ENCODE measurements around the gene SLC25A20. TPM values are rescaled to one million over a fixed set of nuclear protein-coding genes. Genes with fewer than 3 reads are reported as not detected.

The SLC25A20 gene
- polyA plus RNA-seq, 3 donors = 43.6 to 60.8 (median 56.1) TPM

- H3K27ac Mint-ChIP-seq = peak overlapping the region in 4 of 7 donors; percentile 0 to 66 (median 33)
- peaks cover 80% of the 10 kb centered on the region for H3K79me2 ChIP-seq (ENCODE audit: insufficient read depth, low read length)
- intact Hi-C loops (cut with micrococcal nuclease) = no loop called here
- H3K4me3 Mint-ChIP-seq = no peak overlapping the region
- no peak overlapping the region for H3K4me2 ChIP-seq (replicated peaks; ENCODE audit: extremely low read depth, low read length, poor library complexity, severe bottlenecking)
- H3K9me3 Mint-ChIP-seq = peaks cover 0 to 2% (median 0%) of the 10 kb centered on the region in 7 donors
- no peaks in the 10 kb centered on the region for H3K27me3 ChIP-seq (ENCODE audit: control insufficient read depth in 2 of 2, insufficient read depth in 2 of 2, low read length in 2 of 2)
- H2AFZ ChIP-seq (ENCODE audit: insufficient read depth, low read depth, low read length, poor library complexity, severe bottlenecking) = no peak overlapping the region
- no peak overlapping the region for H3K9ac ChIP-seq (ENCODE audit: insufficient read depth, low read length, poor library complexity, severe bottlenecking)
- H4K20me1 ChIP-seq (ENCODE audit: insufficient read depth, low read length) = peaks cover 87% of the 10 kb centered on the region
- H3K4me1 ChIP-seq (ENCODE audit: control insufficient read depth in 1 of 2, insufficient read depth in 2 of 2, low read length in 2 of 2) = peaks cover 7 to 11% of the 10 kb centered on the region in 2 donors
- H3K9me3 ChIP-seq (replicated peaks in 1 of 2; ENCODE audit: control insufficient read depth in 1 of 2, insufficient read depth in 1 of 2, low read length in 2 of 2) = no peaks in the 10 kb centered on the region
- no peak for DNase-seq
- no peak for TF ChIP-seq CTCF (IDR thresholded peaks at IDR 0.05)
- peaks cover 41 to 60% of the 10 kb centered on the region in 2 donors for H3K36me3 Mint-ChIP-seq
- peaks cover 0 to 3% (median 0%) of the 10 kb centered on the region in 3 donors for H3K27me3 Mint-ChIP-seq (ENCODE audit: low read depth in 3 of 3)
- H3K4me3 ChIP-seq (replicated peaks in 1 of 3; ENCODE audit: low read depth in 2 of 3, low read length in 3 of 3) = no peak overlapping the region
- no peak overlapping the region for H3K27ac ChIP-seq (ENCODE audit: low read depth in 1 of 2, low read length in 2 of 2)
- WGBS (ENCODE audit: insufficient coverage) = 100% methylated on average over 3 of the region's 5 CpGs
- peaks cover 35% of the 10 kb centered on the region for H3K4me1 Mint-ChIP-seq
- H3K36me3 ChIP-seq (replicated peaks in 1 of 2; ENCODE audit: control insufficient read depth in 1 of 2, insufficient read depth in 2 of 2, low read length in 2 of 2) = peaks cover 22 to 59% of the 10 kb centered on the region in 2 donors
Observed at GRCh38 chr3:48934333-48934991, 35.8 kb upstream of the SLC25A20 start.

- H4K20me1 ChIP-seq (ENCODE audit: insufficient read depth, low read length) = peaks cover 99% of the 10 kb centered on the region
- H3K4me1 Mint-ChIP-seq = peaks cover 54% of the 10 kb centered on the region
Observed at GRCh38 chr3:48931944-48932580, 33.4 kb upstream of the SLC25A20 start.

More at GRCh38 chr3:48931944-48932580, 33.4 kb upstream of the SLC25A20 start:
- TF ChIP-seq CTCF (IDR thresholded peaks at IDR 0.05) = no peak
- H2AFZ ChIP-seq (ENCODE audit: insufficient read depth, low read depth, low read length, poor library complexity, severe bottlenecking) = no peak overlapping the region
- no peak overlapping the region for H3K9ac ChIP-seq (ENCODE audit: insufficient read depth, low read length, poor library complexity, severe bottlenecking)
- peaks cover 24 to 34% of the 10 kb centered on the region in 2 donors for H3K4me1 ChIP-seq (ENCODE audit: control insufficient read depth in 1 of 2, insufficient read depth in 2 of 2, low read length in 2 of 2)
- DNase-seq = no peak
- peak overlapping the region in 1 of 2 donors; percentile 12 for H3K27ac ChIP-seq (ENCODE audit: low read depth in 1 of 2, low read length in 2 of 2)
- Mint-ChIP-seq H3K27me3 (ENCODE audit: low read depth in 3 of 3) (peaks cover 0 to 3% (median 0%) of the 10 kb centered on the region in 3 donors), H3K27ac (peak overlapping the region in 5 of 7 donors; percentile 10 to 74 (median 46)), H3K4me3 (no peak overlapping the region), H3K9me3 (peaks cover 0 to 2% (median 0%) of the 10 kb centered on the region in 7 donors), H3K36me3 (peaks cover 51 to 65% of the 10 kb centered on the region in 2 donors)
- H3K36me3 ChIP-seq (replicated peaks in 1 of 2; ENCODE audit: control insufficient read depth in 1 of 2, insufficient read depth in 2 of 2, low read length in 2 of 2) = peaks cover 20 to 71% of the 10 kb centered on the region in 2 donors
- no peaks in the 10 kb centered on the region for H3K27me3 ChIP-seq (ENCODE audit: control insufficient read depth in 2 of 2, insufficient read depth in 2 of 2, low read length in 2 of 2)
- no peaks in the 10 kb centered on the region for H3K9me3 ChIP-seq (replicated peaks in 1 of 2; ENCODE audit: control insufficient read depth in 1 of 2, insufficient read depth in 1 of 2, low read length in 2 of 2)
- peaks cover 88% of the 10 kb centered on the region for H3K79me2 ChIP-seq (ENCODE audit: insufficient read depth, low read length)
- no peak overlapping the region for H3K4me2 ChIP-seq (replicated peaks; ENCODE audit: extremely low read depth, low read length, poor library complexity, severe bottlenecking)
- WGBS (ENCODE audit: insufficient coverage) = no CpG with 5 or more reads among the region's 1 CpG
- H3K4me3 ChIP-seq (replicated peaks in 1 of 3; ENCODE audit: low read depth in 2 of 3, low read length in 3 of 3) = no peak overlapping the region
- intact Hi-C loops (cut with micrococcal nuclease) = no loop called here

All from CD14-positive monocyte (primary cell).